GM19239 (cell line): ENCODE results near the gene TRIOBP.

Source experiments
- DNase-seq: peaks from one replicate; pipeline ENCODE4 v3.0.0; 2011; ENCODE audit warnings: low spot score; ENCODE audit not compliant: insufficient read length
- FAIRE-seq: peaks from 2 replicates; lab custom pipeline; 2011; peaks lifted over from hg19 to GRCh38; lab: Jason Lieb, UNC

The TRIOBP gene

GRCh38 chr22:37818409-37819104, 121.7 kb downstream of the TRIOBP start:
- FAIRE-seq = peak; percentile 45
- DNase-seq = peak; percentile 76

- DNase-seq (no peak), FAIRE-seq (no peak)
Observed at GRCh38 chr22:37819105-37819433, 122.2 kb downstream of the TRIOBP start.

DNA sequence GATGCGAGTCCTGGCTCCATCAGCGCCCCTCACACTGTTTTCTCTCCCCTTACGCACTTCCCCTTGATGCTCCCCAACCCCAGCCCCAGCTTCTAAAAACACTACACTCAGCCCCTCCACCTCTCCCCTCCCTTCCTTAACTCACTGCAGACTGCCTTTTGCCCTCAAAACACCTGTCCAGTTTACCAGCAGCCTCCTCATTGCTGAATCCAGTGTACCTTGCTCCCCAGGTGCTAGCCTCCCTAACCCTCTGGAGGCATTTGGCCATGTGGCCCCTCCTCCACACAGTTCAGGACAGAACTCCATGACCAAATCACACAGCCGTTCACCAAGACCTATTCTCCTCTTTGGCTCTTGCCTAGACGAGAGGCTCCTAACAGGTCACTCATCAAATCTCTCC, 123.5 kb downstream of the TRIOBP start:
- FAIRE-seq = no peak
- no peak for DNase-seq

DNA sequence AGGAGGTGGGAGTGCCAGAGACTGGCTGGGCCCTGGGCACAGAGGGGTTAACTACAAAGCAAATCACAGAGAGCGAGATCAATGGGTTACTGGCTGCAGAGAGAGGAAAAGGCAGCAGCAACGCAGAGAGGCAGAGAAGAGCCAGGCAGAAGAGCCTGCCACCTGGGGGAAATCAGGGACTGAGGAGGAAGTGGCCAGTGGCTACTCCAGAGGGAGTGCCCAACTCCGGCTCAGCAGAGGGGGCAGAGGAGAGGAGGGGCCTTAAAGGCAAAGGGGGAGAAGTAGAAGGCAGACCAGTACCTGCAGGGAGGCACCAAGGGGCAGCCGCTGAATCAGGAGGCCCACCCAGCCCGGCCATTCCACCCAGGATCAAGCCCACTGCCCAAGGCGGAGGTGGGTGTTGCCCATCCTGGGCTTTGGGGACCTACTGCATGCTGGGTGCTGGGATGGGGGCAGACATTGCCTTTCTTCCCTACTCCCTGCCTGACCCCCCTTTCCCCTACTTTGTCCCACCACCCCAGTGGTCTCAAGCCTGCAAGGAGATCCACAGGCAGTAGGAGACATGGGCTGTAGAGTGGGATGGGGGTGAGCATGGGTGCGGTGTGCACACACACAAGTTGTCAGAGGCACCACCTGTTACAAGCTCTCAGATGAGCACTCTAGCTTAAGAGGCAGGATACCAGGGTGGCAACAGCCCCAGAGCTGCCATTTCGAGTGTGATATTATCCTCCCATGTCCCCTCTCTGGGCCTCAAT, 125.4 kb downstream of the TRIOBP start:
- DNase-seq = no peak
- no peak for FAIRE-seq

- no peak for DNase-seq
- FAIRE-seq = no peak
Observed at GRCh38 chr22:37823134-37823985, 126.5 kb downstream of the TRIOBP start, which contains the start of gene GALR3. GALR3 (plus strand) TSS chr22:37823382; CDS start chr22:37823407, 25 bp downstream.

GRCh38 chr22:37824674-37825641, 128.1 kb downstream of the TRIOBP start:
- FAIRE-seq = no peak
- no peak for DNase-seq
